Panc1 (cell line): Measurements from ENCODE around the gene OR5AK2.

Experiments
- TF ChIP-seq, protein P1 (sequence below), 2 experiments: IDR thresholded peaks; 2 replicates each; pipeline ENCODE4 v1.6.1; 2011 to 2012; ENCODE audit warnings: low read depth in 2 of 2, control low read depth in 1 of 2, low read length in 1 of 2, mild to moderate bottlenecking in 1 of 2, moderate library complexity in 1 of 2; ENCODE audit not compliant: insufficient read depth in 1 of 2
- TF ChIP-seq, protein P2 (sequence below): fragments of 450-650 bp; IDR thresholded peaks from 2 replicates; pipeline ENCODE4 v1.5.1; 2017; ENCODE audit warnings: mild to moderate bottlenecking

DNA sequence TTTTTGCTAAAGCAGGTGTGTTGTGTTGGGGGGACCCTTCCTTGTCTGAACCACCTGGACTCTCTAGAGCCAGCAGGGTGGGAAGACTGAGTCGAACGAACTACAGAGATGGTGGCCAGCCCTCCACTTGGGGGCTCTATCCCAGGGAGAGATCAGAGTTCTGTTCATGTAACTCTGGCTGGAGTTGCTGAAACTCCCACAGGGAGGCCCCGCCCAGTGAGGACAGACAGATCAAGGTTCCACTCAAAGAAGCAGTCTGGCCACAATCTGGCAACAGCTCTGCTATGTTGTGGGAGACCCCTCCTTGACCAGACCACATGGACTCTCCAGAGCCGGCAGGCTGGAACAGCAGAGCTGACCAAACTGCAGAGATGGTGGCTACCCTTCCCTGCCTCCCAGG lies 20.2 kb upstream of the OR5AK2 start:
- TF ChIP-seq, protein P1, sequence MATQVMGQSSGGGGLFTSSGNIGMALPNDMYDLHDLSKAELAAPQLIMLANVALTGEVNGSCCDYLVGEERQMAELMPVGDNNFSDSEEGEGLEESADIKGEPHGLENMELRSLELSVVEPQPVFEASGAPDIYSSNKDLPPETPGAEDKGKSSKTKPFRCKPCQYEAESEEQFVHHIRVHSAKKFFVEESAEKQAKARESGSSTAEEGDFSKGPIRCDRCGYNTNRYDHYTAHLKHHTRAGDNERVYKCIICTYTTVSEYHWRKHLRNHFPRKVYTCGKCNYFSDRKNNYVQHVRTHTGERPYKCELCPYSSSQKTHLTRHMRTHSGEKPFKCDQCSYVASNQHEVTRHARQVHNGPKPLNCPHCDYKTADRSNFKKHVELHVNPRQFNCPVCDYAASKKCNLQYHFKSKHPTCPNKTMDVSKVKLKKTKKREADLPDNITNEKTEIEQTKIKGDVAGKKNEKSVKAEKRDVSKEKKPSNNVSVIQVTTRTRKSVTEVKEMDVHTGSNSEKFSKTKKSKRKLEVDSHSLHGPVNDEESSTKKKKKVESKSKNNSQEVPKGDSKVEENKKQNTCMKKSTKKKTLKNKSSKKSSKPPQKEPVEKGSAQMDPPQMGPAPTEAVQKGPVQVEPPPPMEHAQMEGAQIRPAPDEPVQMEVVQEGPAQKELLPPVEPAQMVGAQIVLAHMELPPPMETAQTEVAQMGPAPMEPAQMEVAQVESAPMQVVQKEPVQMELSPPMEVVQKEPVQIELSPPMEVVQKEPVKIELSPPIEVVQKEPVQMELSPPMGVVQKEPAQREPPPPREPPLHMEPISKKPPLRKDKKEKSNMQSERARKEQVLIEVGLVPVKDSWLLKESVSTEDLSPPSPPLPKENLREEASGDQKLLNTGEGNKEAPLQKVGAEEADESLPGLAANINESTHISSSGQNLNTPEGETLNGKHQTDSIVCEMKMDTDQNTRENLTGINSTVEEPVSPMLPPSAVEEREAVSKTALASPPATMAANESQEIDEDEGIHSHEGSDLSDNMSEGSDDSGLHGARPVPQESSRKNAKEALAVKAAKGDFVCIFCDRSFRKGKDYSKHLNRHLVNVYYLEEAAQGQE (IDR thresholded peaks at IDR 0.05; ENCODE audit: insufficient read depth in 1 of 2, low read depth in 2 of 2, low read length in 1 of 2), result no peak
- TF ChIP-seq, protein P2, sequence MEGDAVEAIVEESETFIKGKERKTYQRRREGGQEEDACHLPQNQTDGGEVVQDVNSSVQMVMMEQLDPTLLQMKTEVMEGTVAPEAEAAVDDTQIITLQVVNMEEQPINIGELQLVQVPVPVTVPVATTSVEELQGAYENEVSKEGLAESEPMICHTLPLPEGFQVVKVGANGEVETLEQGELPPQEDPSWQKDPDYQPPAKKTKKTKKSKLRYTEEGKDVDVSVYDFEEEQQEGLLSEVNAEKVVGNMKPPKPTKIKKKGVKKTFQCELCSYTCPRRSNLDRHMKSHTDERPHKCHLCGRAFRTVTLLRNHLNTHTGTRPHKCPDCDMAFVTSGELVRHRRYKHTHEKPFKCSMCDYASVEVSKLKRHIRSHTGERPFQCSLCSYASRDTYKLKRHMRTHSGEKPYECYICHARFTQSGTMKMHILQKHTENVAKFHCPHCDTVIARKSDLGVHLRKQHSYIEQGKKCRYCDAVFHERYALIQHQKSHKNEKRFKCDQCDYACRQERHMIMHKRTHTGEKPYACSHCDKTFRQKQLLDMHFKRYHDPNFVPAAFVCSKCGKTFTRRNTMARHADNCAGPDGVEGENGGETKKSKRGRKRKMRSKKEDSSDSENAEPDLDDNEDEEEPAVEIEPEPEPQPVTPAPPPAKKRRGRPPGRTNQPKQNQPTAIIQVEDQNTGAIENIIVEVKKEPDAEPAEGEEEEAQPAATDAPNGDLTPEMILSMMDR, result no peak
